GM12801 (cell line): ENCODE results near the gene TUBGCP2.

ENCODE experiments used
- TF ChIP-seq, protein P1 (sequence below): IDR thresholded peaks from one replicate; pipeline ENCODE4 v1.5.1; 2011; ENCODE audit warnings: control low read depth; ENCODE audit not compliant: insufficient read length; ENCODE audit errors: extremely low read depth

Gene TUBGCP2

DNA sequence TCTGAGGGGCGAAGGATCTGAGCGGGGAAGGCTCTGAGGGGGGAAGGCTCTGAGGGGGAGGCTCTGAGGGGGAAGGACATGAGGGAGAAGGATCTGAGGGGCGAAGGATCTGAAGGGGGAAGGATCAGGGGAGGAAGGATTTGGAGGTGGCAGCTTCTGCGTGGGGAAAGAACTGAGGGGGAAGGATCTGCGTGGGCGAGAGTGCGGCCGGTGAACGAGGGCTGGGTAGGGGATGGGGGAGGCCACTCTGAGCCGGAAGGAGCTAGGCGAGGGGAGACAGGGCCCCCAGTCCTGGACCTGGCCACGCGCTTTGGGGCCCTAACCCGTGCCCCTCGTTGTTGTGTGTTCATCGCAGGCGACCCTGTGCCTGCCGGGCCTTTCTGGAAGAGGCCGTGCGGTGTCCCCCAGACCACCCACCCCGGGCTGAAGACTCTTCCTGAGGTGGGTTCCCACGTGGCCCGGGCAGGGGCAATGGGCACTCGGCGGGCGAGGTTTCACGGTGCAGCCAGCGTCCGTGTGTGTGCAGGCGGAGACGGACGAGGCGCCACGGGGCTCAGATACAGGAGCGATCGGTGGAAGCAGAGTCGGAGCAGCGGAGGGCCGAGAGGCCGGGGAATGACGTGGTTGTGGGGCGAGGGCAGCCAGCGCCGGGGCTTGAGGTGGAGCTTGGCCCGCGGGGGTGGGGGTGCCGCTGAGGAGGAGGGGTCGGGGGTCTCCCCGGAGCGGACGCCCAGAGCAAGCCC lies 26.0 kb upstream of the TUBGCP2 start:
- TF ChIP-seq, protein P1, sequence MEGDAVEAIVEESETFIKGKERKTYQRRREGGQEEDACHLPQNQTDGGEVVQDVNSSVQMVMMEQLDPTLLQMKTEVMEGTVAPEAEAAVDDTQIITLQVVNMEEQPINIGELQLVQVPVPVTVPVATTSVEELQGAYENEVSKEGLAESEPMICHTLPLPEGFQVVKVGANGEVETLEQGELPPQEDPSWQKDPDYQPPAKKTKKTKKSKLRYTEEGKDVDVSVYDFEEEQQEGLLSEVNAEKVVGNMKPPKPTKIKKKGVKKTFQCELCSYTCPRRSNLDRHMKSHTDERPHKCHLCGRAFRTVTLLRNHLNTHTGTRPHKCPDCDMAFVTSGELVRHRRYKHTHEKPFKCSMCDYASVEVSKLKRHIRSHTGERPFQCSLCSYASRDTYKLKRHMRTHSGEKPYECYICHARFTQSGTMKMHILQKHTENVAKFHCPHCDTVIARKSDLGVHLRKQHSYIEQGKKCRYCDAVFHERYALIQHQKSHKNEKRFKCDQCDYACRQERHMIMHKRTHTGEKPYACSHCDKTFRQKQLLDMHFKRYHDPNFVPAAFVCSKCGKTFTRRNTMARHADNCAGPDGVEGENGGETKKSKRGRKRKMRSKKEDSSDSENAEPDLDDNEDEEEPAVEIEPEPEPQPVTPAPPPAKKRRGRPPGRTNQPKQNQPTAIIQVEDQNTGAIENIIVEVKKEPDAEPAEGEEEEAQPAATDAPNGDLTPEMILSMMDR, result no peak

DNA sequence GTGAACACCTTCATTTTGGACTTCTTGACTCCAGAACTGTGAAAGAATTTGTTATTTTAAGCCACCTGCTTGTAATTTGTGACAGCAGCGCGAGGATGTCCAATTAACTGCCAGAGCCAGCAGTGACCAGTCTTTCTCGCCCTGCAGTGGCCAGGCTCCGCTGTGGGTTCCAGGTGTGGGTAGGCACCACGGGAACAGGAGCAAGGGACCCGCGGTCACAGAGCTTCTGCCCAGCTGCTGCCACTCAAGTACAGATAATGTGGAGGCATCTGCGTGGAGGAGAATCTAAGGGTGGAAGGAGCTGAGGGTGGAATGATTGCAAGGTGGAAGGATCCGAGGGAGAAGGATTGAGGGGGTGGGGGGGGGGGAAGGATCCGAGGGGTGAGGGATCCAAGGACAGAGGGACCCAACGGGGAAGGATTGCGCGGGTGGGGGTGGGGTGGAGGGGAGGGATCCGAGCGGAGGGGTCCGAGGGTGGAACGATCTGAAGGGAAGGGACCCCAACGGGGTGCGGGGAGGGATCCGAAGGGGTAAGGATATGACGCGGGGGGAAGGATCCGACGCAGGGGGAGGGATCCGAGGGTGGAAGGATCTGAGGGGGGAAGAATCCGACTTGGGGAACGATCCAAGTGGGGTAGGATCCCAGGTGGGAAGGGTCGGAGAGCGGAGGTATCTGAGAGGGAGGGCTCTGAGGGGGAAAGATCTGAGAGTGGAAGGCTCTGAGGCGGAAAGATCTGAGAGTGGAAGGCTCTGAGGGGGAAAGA lies 24.4 kb upstream of the TUBGCP2 start:
- TF ChIP-seq, protein P1, result no peak

DNA sequence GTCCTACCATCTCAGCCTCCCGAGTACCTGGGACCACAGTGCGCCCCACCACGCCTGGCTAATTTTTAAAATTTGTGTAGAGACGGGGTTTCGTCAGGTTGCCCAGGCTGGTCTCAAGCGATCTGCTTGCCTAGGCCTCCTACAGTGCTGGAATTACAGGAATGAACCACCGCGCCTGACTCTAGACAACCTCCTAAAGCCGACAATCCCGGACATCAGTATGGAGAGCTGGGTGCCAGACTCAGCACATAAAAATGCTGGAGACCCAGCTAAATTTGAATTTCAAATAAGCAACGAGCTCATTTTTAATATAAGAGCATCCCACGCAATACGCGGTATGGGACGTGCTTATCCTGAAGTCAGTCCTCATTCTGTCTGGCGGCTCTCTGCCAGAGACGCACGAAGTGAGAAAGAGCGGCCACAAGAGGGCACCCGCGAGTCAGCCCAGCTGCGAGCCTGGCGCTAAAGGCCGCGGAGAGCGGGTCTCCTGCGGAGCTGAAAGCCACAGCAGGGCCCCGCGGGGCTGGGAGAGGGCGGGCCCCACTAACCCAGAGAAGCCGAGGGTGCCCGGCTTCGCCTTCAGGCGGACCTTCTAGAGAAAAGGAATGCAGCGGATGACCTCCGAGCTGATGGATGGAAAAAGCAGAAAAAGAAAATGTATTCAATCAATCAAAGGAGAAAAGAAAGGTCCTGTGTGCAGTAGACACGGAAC lies 21.0 kb upstream of the TUBGCP2 start:
- TF ChIP-seq, protein P1, result no peak

DNA sequence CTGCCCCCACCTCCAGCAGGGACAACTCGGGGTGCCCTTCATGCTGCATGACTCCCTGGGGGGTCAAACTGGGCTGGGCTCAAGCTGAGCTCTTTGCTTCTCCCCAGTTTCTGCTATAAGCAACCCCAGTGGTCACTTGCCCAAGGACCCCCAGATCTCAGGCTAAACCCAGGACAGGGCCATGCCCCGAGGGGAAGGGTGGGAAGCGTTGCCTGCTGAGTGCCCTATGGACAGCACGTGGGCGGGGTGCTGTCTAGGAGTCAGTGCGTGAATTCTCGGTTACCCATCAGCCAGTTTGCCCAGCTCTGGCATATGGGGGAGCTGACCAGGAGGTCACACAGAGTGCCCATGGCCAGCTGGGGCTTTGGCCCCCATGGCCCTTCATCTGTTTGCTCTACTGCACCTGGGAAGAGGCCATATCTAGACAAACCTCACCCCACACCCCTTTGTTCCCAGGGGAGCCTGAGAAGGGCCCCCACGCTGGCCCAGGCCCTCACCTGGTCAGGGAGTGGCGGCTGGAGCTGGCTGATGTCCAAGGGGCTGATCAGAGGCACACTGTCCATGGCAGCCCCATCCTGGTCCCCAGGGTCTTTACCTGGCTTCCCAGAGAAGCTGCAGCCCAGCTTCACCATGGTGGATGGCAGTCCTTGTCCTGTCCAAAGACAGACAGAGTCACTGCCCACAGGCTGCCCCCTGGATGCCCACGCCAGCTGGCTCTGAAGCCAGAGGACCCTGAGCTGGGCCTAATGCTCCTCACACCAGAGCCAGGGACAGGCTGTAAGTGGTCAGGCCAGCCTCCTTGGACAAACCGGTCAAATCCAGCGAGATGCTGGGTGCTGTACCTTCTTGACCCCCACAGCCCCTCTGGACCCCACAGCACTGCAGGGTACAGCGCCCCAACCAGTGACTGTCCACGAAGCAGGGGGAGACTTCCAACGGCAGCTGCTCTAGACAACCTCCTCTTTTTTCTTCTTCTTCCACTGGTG lies 20.0 kb upstream of the TUBGCP2 start:
- TF ChIP-seq, protein P1, result no peak

DNA sequence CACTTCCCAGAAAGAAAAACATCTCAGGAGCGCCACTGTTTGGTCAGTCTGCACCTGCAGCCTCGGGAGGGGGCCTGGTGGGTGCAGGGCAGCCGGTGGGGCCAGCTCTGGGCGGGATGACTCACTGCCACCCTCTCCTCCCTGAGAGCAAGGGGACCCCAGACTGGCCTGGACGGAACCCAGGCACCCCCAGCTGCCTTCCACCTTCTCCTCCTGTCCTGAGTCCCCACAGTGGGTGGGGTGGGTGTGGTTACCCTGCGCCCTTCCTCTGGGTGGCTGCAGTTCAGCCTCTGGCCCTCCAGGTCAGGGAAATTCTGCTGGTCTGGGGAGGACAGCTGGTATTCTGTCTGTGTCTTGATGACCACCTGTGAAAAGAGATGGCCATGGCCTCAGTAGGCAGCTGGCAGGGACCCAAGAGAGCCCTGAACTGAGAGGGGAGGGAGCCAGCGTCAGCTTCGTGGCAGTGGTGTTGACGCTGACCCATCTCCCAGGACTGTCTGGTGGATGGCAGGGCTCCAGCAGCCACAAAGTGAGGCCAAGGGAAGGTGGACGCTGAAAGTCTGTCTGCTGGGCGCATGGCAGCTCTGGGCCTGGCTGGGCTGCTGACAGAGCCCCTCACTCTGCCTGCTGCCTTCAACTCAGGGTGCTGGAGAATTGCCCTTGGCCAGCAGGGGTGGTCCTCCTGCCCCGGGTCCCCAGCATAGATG lies 19.1 kb upstream of the TUBGCP2 start:
- TF ChIP-seq, protein P1, result no peak

DNA sequence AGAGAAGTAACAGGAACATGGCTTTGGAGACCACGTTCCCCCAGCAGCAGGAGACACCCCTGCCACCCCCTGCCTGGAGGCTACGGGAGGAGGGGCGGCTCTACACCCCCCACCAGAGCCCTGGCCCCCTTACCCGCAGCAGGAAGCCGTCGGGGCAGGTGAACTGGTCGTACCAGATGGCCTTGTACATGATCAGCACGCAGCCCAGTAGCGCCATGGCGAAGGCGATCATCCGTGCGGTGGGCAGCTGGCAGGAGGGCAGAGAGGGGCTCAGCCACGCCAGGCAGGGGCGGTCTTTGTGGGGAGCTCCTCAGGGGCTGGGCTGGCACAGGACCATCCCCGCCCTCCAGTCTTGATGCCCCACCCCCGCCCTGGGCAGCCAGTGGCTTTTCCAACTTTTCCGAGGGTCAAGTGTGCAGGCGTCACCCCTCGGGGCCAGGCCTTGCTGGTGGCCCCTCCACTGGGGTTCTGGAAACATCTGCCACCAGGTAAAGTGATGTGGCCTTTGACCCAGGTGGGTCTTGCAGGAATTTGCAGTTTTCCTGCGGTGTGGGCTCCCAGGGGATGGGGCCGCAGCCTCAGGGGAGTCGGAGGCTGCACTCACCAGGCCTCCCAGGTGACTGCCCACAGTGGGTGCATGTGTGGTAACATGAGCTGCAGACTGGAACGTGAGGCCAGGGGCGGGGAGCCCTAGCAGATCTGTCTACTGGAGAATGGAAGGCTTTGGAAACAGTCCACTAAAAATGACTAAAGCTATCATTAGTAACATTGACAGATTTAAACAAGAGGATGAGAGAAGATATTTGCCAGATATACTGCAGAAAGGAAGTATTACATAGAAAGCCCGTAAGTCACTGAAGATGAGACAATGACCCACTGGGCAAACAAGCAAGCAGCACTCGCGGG lies 18.3 kb upstream of the TUBGCP2 start:
- TF ChIP-seq, protein P1, result no peak
